Hematopoietic multipotent progenitor cell treated with erythropoietin and hydrocortisone succinate and interleukin-3 and kit ligand, for 15 days (in vitro differentiated cells): Measurements from ENCODE around the gene FYTTD1.

Source experiments
- DNase-seq: peaks from one replicate; pipeline ENCODE4 v3.0.0-alpha.2; 2015; ENCODE audit warnings: low spot score

The FYTTD1 gene

DNA sequence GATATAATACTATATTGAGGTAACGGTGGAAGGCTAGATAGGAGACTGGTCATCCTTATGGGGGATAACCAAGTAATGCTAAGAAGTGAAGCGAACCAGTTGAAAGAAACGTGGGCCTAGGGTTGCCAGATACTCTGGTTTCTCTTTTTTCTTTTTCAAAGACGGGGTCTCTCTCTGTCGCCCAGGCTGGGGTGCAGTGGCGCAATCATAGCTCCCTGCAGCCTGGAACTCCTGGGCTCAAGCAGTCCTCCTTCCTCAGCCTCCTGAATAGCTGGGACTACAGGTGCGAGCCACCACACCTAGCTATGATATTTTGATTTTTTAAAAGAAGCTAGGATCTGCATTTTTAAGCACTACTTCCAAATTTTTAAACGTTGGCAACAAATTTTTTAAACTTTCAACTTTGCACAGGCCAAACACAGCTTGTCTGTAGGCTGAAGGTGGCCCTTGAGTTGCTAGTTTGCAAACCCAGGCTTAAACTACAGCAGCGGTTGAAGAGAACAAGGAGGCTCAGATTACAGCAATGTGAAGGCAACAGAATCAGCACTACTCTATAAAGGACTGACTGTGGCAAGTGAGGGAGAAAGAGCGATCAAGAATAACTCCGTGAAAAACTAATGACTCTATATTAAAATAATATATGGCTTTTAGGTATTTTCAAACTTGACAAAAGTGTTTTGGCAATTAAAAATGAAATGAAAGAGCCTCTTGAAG lies 11.8 kb upstream of the FYTTD1 start:
- DNase-seq, result no peak

DNA sequence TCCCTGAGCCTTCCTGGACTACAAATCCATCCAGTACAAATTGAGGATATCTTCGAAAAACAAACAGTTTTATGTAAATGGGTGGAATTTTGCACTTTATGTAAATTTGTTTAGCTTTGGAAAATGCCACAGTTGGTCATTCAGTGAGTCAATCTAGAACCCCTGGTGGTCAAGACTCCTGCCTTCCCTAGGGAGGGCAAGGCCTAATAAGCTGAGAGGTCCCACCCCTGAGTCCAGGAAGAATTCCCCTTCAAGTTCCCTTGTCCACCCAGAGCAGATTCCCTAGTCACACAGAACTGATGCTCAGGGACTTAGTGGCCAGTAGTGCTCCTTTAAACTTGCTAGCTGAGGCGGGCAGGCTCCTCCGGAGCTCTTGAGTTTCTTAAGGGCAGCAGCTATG lies 6.9 kb upstream of the FYTTD1 start:
- no peak for DNase-seq

- DNase-seq, result no peak
These were observed 3.5 kb upstream of the FYTTD1 start for GRCh38 chr3:197746209-197746608.

DNA sequence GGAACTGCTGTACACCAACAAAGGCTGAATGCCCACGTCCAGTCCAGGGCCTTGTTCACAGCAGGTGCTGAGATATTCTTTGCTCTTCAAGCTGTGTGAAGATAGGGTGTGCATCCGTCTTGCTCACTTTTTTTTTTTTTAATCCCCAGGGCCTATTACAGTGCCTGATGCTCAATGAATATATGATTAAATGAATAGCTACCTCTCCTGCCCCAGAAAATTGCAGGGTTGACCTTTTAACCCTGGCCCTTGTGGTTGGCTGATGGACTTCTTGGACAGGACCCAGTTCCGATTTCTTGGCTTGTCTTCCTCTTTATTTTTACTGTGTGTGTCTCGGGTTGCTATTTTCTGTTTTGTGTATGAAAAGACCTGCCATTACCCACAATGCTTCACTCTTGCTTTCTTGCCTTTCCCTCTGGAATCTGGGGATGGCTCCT lies 2.9 kb upstream of the FYTTD1 start:
- DNase-seq, result no peak

- no peak for DNase-seq
These were observed 927 bp upstream of the FYTTD1 start for GRCh38 chr3:197748597-197749314.

DNA sequence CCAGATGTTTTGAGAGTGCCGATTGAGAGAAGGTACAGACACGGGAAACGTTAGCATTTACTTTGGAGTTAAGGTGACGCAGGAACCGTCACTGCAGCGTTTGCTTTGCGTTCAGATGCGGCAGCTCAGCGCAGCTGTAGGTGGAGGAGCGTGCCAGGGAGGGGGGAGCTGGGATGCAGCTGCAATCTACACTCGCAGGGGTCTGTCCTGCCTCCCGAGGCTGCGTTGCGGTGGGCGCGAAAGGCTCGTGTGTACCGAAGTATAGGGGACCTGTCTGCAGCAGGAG lies 425 bp upstream of the FYTTD1 start:
- DNase-seq, result no peak

DNA sequence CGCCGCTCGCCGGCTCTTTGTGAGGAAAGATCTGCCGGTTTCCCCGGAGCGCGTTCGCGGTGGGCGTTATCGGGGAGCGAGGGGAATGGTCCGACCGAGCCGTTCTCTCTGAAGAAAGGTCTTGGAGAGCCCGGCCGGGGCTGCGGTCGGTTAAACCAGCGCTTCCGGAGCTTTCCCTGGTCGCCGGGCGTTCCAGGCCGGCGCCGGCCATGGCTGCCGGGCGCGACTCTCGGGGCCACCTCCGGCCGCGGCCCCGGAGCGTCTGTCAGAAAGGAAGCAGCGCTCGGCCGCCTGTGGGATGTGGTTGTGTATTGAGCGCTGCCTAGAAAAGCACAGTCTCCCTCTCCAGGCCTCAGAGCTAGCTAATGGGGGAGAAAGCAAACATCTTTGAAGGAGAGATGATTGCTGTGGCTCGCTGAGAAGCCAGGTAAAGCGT lies 731 bp downstream of the FYTTD1 start:
- DNase-seq, result peak; percentile 16

DNA sequence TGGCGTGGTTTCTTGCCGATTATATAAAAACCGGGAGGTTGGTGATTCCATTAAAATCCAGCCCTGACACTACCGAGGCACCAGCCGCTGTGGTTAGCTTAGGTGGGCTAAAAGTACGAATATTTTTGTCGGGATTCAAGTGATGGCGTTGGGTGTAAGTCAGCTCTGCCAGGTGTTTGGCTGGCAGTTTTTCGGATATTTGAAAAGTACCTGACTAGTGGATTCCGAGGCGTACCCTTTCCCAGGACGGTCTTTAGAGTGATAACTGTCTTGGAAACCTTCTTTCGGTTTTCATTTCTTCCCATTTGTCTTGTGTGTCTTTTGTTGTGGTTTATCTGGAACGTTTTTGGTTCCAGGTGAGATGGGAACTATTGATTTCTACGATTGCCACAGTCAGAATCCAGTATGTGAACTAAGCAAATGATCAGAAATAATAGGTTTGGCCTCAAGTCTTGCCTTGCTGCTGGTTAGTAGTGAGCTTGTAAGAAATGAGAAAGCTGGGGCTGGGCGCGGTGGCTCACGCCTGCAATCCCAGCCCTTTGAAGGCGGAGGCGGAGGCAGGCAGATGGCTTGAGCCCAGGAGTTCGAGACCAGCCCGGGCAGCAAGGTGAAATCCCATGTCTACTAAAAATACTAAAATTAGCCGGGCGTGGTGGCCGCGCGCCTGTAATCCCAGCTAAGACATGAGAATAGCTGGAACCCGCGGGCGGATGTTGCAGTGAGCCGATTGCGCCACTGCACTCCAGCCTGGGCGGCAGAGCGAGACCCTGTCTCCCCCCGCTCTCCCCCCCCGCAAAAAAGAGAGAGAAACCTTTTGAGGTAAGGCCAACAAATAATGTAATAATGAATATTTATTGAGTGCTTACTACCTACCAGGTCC lies 1.4 kb downstream of the FYTTD1 start:
- DNase-seq, result no peak

GRCh38 chr3:197752107-197752506 lies 2.4 kb downstream of the FYTTD1 start:
- no peak for DNase-seq

DNA sequence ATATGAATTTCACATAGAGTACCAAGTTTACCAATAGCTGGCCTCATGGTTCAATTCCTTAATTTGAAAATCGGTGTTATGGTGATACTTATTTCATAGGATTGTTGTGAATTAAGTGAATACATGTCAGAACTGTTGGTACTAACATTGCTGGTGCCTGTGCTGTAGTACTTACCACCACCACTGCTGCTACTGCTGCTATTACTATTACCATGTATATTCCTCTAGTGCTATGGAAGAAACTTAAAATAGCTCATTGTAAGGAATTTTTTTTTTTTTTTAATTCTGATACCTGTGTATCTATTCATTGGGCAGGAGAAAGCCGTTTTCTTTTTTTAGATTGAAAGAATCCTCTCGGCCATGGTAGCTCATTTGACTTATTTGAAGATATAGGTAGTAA lies 3.6 kb downstream of the FYTTD1 start:
- no peak for DNase-seq

GRCh38 chr3:197756704-197757103 lies 7.0 kb downstream of the FYTTD1 start:
- DNase-seq, result no peak

DNA sequence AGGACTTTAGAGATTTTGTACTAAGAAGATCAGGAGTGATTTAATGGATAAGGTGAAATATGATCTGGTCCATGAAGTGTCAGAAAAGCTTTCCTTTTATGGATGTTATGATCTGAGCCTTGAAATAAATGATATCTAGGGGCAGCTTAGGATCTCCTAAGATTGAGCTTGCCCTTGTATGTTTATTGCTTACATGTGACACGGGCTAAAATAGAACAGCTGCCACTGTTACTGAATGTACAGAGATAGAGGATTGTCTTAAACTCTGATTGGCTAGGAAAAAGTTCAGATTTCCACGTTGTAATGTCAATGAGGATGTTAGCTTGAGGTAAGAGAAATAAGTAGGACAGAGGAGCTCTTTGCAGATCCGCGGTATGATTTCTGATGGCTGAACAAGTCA lies 8.8 kb downstream of the FYTTD1 start:
- DNase-seq, result no peak

- no peak for DNase-seq
These were observed 12.1 kb downstream of the FYTTD1 start for GRCh38 chr3:197761784-197762183.

DNA sequence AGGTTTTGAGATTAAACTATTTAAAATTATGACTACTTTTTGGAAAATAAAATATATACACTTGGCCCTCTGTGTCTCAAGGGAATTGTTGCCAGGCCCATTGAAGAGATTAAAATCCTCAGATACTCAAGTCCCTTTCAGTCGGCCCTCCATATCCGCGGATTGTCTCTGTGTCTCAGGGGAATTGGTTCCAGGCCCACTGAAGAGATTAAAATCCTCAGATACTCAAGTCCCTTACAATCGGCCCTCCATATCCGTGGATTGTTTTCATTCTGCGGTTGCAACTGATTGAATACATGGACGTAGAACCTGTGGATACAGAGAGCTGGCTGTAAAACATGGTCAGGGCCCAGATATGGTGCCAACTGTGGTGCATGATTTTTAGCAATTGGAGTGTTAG lies 25.6 kb downstream of the FYTTD1 start:
- DNase-seq, result no peak

DNA sequence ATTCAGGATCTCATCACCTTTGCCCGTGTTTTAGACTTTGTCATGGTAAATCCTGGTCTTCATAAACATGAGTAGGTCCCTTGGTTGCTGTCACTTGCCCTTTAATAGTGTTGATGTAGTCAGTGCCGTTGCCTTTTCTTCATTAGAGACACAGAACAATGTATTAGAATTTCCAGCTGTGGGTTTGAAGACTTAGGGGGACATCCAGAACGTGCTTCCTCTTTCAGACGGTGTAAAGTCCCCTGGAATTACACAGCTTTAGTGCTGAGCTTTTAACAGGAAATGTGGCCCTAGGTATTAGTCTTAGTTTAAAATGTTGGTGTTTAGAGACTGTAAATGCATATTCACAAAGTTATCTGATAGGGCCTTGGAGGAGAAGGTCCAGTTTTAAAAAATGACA lies 32.5 kb downstream of the FYTTD1 start:
- DNase-seq, result no peak

GRCh38 chr3:197784019-197784585 lies 34.4 kb downstream of the FYTTD1 start:
- DNase-seq, result no peak

DNA sequence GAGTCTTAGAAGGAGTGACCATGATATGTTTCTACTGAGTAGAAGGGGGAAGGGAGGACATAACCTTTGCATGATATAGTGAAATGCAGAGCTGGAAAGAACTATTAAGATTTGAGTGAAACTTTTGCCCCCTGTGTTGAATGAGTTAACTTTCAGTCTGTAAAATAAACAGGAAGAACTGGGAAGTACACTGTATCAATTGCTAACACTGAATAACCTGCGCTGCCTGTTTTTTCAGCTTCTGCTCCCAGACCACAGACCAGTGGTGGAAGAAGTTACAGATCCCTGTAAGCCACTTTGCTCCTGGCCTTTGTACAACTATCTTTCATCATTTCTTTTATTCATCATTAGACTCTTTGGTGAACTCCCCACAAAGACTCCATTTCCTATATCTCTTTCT lies 37.7 kb downstream of the FYTTD1 start:
- no peak for DNase-seq

DNA sequence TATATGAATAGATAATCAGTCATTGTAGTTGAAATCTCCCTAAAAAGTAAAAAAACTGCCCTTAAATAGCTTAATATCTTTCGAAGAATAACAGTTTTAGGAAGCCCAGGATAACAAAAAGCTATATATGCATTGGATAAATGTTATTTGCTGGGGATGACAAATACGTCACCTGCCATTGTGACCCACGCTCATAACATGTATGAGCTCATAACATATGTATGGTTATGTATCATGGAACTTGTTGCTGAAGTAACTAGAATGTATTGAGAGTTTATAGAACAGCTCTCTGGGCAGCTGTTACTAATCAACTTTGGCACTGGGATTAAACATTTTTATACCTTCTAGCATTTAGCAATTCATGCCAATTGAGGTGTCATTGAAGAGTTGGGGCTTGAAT lies 39.6 kb downstream of the FYTTD1 start:
- DNase-seq, result no peak

DNA sequence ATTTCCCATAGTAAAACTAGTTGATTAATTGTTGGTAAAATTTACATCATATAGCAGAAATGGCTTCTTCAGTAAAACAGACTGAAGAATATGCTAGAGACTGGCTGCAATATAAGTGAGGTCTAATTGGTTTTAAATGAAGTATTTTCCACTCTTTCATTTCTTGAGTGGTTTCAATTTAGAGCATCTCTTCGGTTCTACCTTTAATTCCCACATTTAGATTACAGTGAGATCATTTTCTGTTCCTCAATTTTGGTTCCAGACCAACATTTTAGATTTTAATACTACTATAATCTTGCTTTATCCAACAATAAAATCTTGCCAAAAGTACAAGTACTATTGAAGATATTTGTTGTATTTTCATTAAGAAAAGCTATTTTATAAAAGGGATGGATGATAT lies 40.4 kb downstream of the FYTTD1 start:
- no peak for DNase-seq

DNA sequence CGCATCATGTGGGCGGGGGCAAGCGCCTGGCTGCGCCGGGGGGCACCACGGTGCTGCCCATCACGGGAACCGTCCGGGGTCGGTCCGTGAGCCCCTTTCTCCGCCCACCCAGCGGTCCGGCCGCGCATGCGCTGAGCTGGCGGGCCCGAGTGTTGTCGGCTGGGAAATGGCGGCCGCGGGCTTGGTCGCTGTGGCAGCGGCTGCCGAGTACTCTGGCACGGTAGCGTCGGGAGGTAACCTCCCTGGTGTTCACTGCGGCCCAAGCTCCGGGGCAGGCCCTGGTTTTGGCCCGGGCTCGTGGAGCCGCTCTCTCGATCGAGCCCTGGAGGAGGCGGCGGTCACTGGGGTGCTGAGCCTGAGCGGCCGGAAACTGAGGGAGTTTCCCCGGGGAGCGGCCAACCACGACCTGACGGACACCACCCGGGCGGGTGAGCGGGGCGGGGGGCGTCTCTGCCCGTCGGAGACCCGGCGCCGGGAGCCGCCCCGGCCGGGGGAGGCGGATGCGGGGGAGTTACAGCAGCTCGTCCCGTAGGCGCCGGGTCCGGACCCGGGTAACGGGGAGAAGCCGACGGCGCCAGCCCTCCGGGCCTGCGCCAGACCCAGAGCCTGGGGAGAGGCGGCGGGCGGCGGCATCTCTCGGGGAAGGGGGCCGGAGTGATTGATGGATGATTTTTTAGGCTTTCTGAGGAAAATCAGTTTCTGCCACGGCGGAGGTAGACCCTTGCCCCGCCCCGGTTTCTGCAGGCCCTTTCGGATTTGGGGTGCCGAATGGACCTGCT lies 41.6 kb downstream of the FYTTD1 start, which contains the start of gene LRCH3:
Gene LRCH3 (plus strand): TSS at position 142 of the 779 bp plus-strand sequence. CDS start 25 bp downstream, at position 167.
- DNase-seq, result peak; percentile 76

DNA sequence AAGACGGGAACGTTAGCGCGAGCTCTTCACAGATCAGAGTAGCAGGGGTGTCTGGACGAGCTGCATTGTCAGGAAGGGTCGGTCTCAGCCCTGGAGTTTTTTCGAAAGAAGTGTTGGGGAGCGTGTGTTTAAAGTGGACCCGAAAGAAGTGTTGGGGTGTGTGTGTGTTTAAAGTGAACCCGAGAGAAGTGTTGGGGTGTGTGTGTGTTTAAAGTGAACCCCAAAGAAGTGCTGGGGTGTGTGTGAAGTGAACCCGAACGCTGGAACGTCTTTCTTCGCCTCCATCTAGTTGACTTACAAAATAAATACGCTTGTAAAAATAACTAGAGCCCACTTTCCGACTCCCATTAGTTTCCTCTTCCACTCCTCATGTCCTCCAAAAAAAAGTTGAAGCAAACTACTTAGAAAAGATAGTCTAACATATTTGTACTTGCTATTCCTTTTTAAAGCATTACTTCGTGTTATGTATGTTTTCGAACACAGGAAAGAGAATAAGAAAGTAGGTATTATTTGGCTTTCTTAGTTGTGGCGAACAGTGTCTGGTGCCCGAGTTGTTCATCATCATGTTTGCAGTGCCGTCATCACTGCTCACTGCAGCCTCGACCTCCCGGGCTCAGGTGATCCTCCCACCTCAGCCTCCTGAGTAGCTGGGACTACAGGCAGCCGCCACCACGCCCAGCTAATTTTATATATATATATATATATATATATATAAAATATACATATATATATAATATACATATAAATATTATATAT lies 42.4 kb downstream of the FYTTD1 start:
- peak; percentile 38 for DNase-seq
